GM12878 (cell line): Measurements from ENCODE around the gene TRRAP. TPM values are rescaled to one million over a fixed set of nuclear protein-coding genes. Genes with fewer than 3 reads are reported as not detected.

Experiments used
- ATAC-seq: fragments of 200-7000 bp; cut with Tn5 transposase; 3 replicates; pipeline ENCODE4 v1.9.1; 2020; ENCODE audit warnings: mild to moderate bottlenecking, moderate library complexity
- BruUV-seq: library from RNA; stranded (reverse); fragments of 400-500 nt; replicated peaks from 2 replicates; lab custom pipeline; 2021; lab: Mats Ljungman, UMichigan
- CTCF ChIA-PET: fragments of 300-600 bp; sonication (Branson Sonifier 250); formaldehyde crosslinking; extraction: SDS; loops from one replicate; lab custom pipeline; 2021; ENCODE audit warnings: inconsistent platforms; lab: Yijun Ruan, JAX
- POLR2A ChIA-PET: fragments of 350-600 bp; formaldehyde crosslinking; extraction: SDS; loops from one replicate; lab custom pipeline; 2021; ENCODE audit warnings: inconsistent platforms; lab: Charles Lee
- RAD21 ChIA-PET: fragments of 300-600 bp; sonication (Branson Sonifier 250); formaldehyde crosslinking; loops from one replicate; lab custom pipeline; 2023; ENCODE audit warnings: antibody characterized with exemption; ENCODE audit not compliant: unreplicated experiment; lab: Charles Lee
- SMC1A ChIA-PET: fragments of 300-600 bp; sonication (Branson Sonifier 250); formaldehyde crosslinking; loops from one replicate; lab custom pipeline; 2023; ENCODE audit not compliant: unreplicated experiment, uncharacterized antibody; lab: Charles Lee
- DNase-seq: peaks from one replicate; pipeline ENCODE4 v3.0.0-alpha.2; 2011; ENCODE audit warnings: low read depth, low spot score
- FAIRE-seq: peaks from 3 replicates; lab custom pipeline; 2011; peaks lifted over from hg19 to GRCh38; lab: Jason Lieb, UNC
- H2AFZ ChIP-seq: 2 replicates; pipeline ENCODE4 v1.6.0; 2011; ENCODE audit warnings: low read depth, low read length, control low read depth; ENCODE audit not compliant: control insufficient read depth
- H3K27ac ChIP-seq: 2 replicates; pipeline ENCODE4 v1.5.1; 2011; ENCODE audit warnings: control low read depth; ENCODE audit not compliant: control insufficient read depth, insufficient read depth
- H3K27me3 ChIP-seq, 2 experiments: replicated peaks in 1 of 2; 2 replicates each; pipeline versions ENCODE4 v1.6.0 to v1.6.1; 2011; ENCODE audit warnings: low read length in 1 of 2; ENCODE audit not compliant: control insufficient read depth in 2 of 2, insufficient read depth in 2 of 2
- H3K36me3 ChIP-seq, 2 experiments: 2 replicates each; pipeline ENCODE4 v1.5.1; 2011; ENCODE audit warnings: low read length in 1 of 2; ENCODE audit not compliant: control insufficient read depth in 2 of 2, insufficient read depth in 2 of 2
- H3K4me1 ChIP-seq: 2 replicates; pipeline ENCODE4 v1.6.1; 2011; ENCODE audit warnings: mild to moderate bottlenecking, low read length, moderate library complexity, mixed read lengths; ENCODE audit not compliant: control insufficient read depth, insufficient read depth
- H3K4me2 ChIP-seq: 2 replicates; pipeline ENCODE4 v1.6.0; 2011; ENCODE audit warnings: control low read depth; ENCODE audit not compliant: control insufficient read depth, insufficient read depth
- H3K4me3 ChIP-seq: fragments of 200-600 bp; sonication (generic); 2 replicates; pipeline ENCODE4 v1.5.1; 2016
- H3K79me2 ChIP-seq: 2 replicates; pipeline ENCODE4 v1.6.0; 2011; ENCODE audit warnings: low read length; ENCODE audit not compliant: control insufficient read depth, insufficient read depth
- H3K9ac ChIP-seq: 2 replicates; pipeline ENCODE4 v1.8.0; 2011; ENCODE audit warnings: low read length, control low read depth, mixed read lengths; ENCODE audit not compliant: control insufficient read depth, insufficient read depth
- H3K9me3 ChIP-seq: replicated peaks from 3 replicates; pipeline ENCODE4 v1.5.1; 2011; ENCODE audit warnings: mild to moderate bottlenecking, low read length; ENCODE audit not compliant: control insufficient read depth, insufficient read depth
- H4K20me1 ChIP-seq: 2 replicates; pipeline ENCODE4 v1.6.0; 2011; ENCODE audit not compliant: control insufficient read depth, insufficient read depth
- CEBPB ChIP-seq, 2 experiments: fragments of 150-350 bp in 1 of 2; IDR thresholded peaks; 2 replicates each; pipeline ENCODE4 v1.6.1; 2012 to 2014; ENCODE audit warnings: low read depth in 2 of 2, low read length in 2 of 2, borderline replicate concordance in 1 of 2, inconsistent platforms in 1 of 2
- CEBPZ ChIP-seq: fragments of 150-350 bp; IDR thresholded peaks from 2 replicates; pipeline ENCODE4 v1.6.1; 2016; ENCODE audit warnings: low read depth, low read length
- EP300 ChIP-seq, 2 experiments: fragments of 150-350 bp in 1 of 2; IDR thresholded peaks; 2 replicates each; pipeline ENCODE4 v1.6.1; 2011 to 2012; ENCODE audit warnings: low read depth in 2 of 2, low read length in 2 of 2, borderline replicate concordance in 1 of 2, improper control_type of control experiment in 1 of 2, inconsistent platforms in 1 of 2; ENCODE audit not compliant: control insufficient read depth in 1 of 2
- HDAC2 ChIP-seq: fragments of 200-600 bp; sonication (generic); IDR thresholded peaks from 2 replicates; pipeline ENCODE4 v1.6.1; 2017
- MYB ChIP-seq: fragments of 150-350 bp; IDR thresholded peaks from 2 replicates; pipeline ENCODE4 v1.6.1; 2014; ENCODE audit warnings: mild to moderate bottlenecking, low read depth, low read length, borderline replicate concordance
- NR2F1 ChIP-seq: fragments of 450-650 bp; conservative IDR thresholded peaks from 2 replicates; pipeline ENCODE4 v1.6.1; 2017; ENCODE audit warnings: mild to moderate bottlenecking
- PML ChIP-seq: IDR thresholded peaks from 2 replicates; pipeline ENCODE4 v1.6.1; 2012; ENCODE audit warnings: low read length, inconsistent platforms
- SIX5 ChIP-seq: IDR thresholded peaks from 2 replicates; pipeline ENCODE4 v1.6.1; 2011; ENCODE audit warnings: mild to moderate bottlenecking, low read depth, low read length, moderate library complexity; ENCODE audit not compliant: severe bottlenecking
- SKIL ChIP-seq: fragments of 450-650 bp; IDR thresholded peaks from 2 replicates; pipeline ENCODE4 v1.6.1; 2017; ENCODE audit warnings: mild to moderate bottlenecking, low read depth, inconsistent platforms; ENCODE audit not compliant: poor library complexity, severe bottlenecking
- SP1 ChIP-seq: IDR thresholded peaks from one replicate; pipeline ENCODE4 v1.6.1; 2011; ENCODE audit warnings: low read depth, low read length
- SREBF2 ChIP-seq: IDR thresholded peaks from 2 replicates; pipeline ENCODE4 v1.6.1; 2012; ENCODE audit warnings: mild to moderate bottlenecking, low read length
- WRNIP1 ChIP-seq: IDR thresholded peaks from 2 replicates; pipeline ENCODE4 v1.6.1; 2011; ENCODE audit warnings: low read depth, low read length, improper control_type of control experiment, borderline replicate concordance
- ZNF207 ChIP-seq: fragments of 450-650 bp; IDR thresholded peaks from 2 replicates; pipeline ENCODE4 v1.6.1; 2014; ENCODE audit warnings: antibody characterized with exemption, mild to moderate bottlenecking, borderline replicate concordance
- WGBS: methylation state at CpG from one replicate; pipeline ENCODE4 v1.1.6; 2016; ENCODE audit warnings: low lambda C conversion rate; ENCODE audit not compliant: insufficient replicate concordance, insufficient coverage; ENCODE audit errors: missing lambda C conversion rate; 5-methylcytosine and 5-hydroxymethylcytosine counted together
- in situ Hi-C: fragments of 300-500 bp; cut with MboI; formaldehyde crosslinking; loops from 9 replicates; pipeline ENCODE4 v1.14.3; 2018; ENCODE audit warnings: mixed read lengths
- intact Hi-C: fragments of 100-400 bp; cut with micrococcal nuclease; formaldehyde crosslinking; loops from one replicate; pipeline ENCODE4 v1.14.2; 2022; ENCODE audit not compliant: unreplicated experiment
- polyA plus RNA-seq, 11 experiments: library from polyadenylated mRNA; depleted of rRNA in 4 of 11; unstranded in 6 of 11; stranded (reverse) in 5 of 11; fragments of >200 nt; fragmentation: Nextera tagmentation in 4 of 11; fragmentation: Illumina TruSeq in 1 of 11; extraction: Ambion mirVana in 4 of 11; extraction: Trizol in 1 of 11; gene quantifications; 1 replicate in 1 of 11; 2 replicates in 10 of 11; pipeline versions ENCODE4 v1.2.1 to v1.2.3, GENCODE V29; 2011 to 2016; ENCODE audit warnings: inconsistent platforms in 2 of 11, missing spikeins in 2 of 11, low read depth in 1 of 11
- total RNA-seq, 4 experiments: library from RNA; depleted of rRNA in 3 of 4; stranded (reverse); fragments of >200 nt in 3 of 4; fragmentation: Illumina TruSeq in 1 of 4; extraction: Trizol in 1 of 4; gene quantifications; 2 replicates each; pipeline versions ENCODE4 v1.2.1 to v1.2.3, GENCODE V29; 2013 to 2021

TRRAP gene
- total and polyA plus RNA-seq, 10 of the 15 experiments (the other 5 are each of a cell fraction or from before 2014, with no cell fraction given) = 1.1 to 39.3 (median 8.5) TPM

DNA sequence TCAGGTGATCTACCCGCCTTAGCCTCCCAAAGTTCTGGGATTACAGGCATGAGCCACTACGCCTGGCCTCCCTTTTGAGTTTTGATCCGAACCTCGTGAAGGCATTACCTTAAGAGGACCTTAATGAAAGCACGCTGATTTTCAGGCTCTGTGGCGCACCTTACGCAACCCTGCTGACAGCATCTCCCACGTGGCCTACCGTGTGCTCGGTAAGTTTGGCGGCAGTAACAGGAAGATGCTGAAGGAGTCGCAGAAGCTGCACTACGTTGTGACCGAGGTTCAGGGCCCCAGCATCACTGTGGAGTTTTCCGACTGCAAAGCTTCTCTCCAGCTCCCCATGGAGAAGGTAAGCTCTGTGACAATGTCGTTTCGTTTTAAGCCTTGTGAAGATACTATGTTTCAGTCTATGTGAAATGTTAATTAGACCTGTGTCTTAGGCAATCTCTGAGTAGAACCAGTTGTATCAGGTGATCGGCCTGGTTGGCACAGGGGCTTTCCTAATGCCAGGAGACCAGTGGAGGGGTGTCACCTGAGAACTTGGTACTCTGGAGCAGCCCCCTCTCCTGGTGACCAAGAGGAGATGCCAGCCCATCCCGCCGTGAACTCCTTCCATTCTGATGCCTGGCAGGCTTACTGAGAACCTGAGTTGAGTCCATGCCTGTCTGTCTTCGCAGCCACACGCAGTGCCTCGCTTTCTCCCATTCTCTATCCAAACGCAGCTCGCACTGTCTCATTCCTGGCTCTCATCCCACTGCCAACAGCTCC, 43.5 kb downstream of the TRRAP start:
- TF ChIP-seq MYB (no peak), NR2F1 (no peak), SIX5 (no peak), EP300 (IDR thresholded peaks at IDR 0.05; ENCODE audit: borderline replicate concordance in 1 of 2, control insufficient read depth in 1 of 2, low read depth in 2 of 2, low read length in 2 of 2) (no peak), SREBF2 (no peak), ZNF207 (no peak), HDAC2 (no peak), SP1 (no peak), WRNIP1 (no peak), CEBPB (IDR thresholded peaks at IDR 0.05; ENCODE audit: borderline replicate concordance in 1 of 2, low read depth in 2 of 2, low read length in 2 of 2) (no peak), PML (no peak), SKIL (no peak), CEBPZ (no peak)
- in situ Hi-C loops (no loop called here), intact Hi-C loops (no loop called here)
- Histone ChIP-seq H3K4me3 (no peak overlapping the region), H3K27ac (no peak overlapping the region), H4K20me1 (no peaks in the 10 kb centered on the region), H3K9me3 (no peaks in the 10 kb centered on the region), H3K27me3 (no peaks in the 10 kb centered on the region), H3K79me2 (no peaks in the 10 kb centered on the region), H3K9ac (no peak overlapping the region), H3K4me2 (no peak overlapping the region), H2AFZ (no peak overlapping the region), H3K36me3 (peaks cover 20 to 37% of the 10 kb centered on the region in 2 experiments; a peak in 3 of 4 replicates), H3K4me1 (no peaks in the 10 kb centered on the region)
- no peak for FAIRE-seq
- no TSS peak for BruUV-seq
- ChIA-PET POLR2A (interaction anchor here (1.5 kb wide), 1 partner anchor 13 kb away, joined by 3 read pairs; no protein-coding TSS in a partner anchor), SMC1A (no interaction called here), RAD21 (no interaction called here), CTCF (no interaction called here)
- no peak for ATAC-seq
- DNase-seq = no peak
- 98% methylated on average over 25 of the region's 25 CpGs for WGBS
